ENCODE results near the gene CYTH1.

- TF ChIP-seq, protein P1, sequence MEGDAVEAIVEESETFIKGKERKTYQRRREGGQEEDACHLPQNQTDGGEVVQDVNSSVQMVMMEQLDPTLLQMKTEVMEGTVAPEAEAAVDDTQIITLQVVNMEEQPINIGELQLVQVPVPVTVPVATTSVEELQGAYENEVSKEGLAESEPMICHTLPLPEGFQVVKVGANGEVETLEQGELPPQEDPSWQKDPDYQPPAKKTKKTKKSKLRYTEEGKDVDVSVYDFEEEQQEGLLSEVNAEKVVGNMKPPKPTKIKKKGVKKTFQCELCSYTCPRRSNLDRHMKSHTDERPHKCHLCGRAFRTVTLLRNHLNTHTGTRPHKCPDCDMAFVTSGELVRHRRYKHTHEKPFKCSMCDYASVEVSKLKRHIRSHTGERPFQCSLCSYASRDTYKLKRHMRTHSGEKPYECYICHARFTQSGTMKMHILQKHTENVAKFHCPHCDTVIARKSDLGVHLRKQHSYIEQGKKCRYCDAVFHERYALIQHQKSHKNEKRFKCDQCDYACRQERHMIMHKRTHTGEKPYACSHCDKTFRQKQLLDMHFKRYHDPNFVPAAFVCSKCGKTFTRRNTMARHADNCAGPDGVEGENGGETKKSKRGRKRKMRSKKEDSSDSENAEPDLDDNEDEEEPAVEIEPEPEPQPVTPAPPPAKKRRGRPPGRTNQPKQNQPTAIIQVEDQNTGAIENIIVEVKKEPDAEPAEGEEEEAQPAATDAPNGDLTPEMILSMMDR (IDR thresholded peaks at IDR 0.05): no peak
- TF ChIP-seq POLR2A (IDR thresholded peaks at IDR 0.05): no peak
These were observed 136.4 kb downstream of the CYTH1 start for GRCh38 chr17:78645421-78646295.

All from testis (tissue), 2 donors.